Esophagus squamous epithelium (tissue), 4 donors: ENCODE data around the gene PAEP.

Source experiments
- CTCF ChIP-seq, 6 experiments: fragments of 450-650 bp in 4 of 6; fragments of 200-600 bp in 2 of 6; sonication (generic) in 2 of 6; IDR thresholded peaks; one replicate each; pipeline ENCODE4 v1.5.1; 2016 to 2019; ENCODE audit warnings: antibody characterized with exemption in 6 of 6, mild to moderate bottlenecking in 4 of 6, moderate library complexity in 4 of 6
- POLR2A ChIP-seq, 4 donors: fragments of 450-650 bp; IDR thresholded peaks; one replicate each; pipeline ENCODE4 v1.6.1; 2017; ENCODE audit warnings: antibody characterized with exemption in 4 of 4, mild to moderate bottlenecking in 4 of 4, moderate library complexity in 3 of 4

- no peak for TF ChIP-seq POLR2A (IDR thresholded peaks at IDR 0.05)
- TF ChIP-seq CTCF (IDR thresholded peaks at IDR 0.05): no peak
Observed at GRCh38 chr9:135522137-135522877, 39.2 kb upstream of the PAEP start.
